Stomach (tissue), 4 donors: ENCODE results near the gene SLC26A2.

Source experiments
- CTCF ChIP-seq, 7 experiments: fragments of 450-650 bp in 4 of 7; fragments of 200-600 bp in 3 of 7; sonication (generic) in 3 of 7; IDR thresholded peaks; one replicate each; pipeline ENCODE4 v1.5.1; 2016 to 2019; ENCODE audit warnings: antibody characterized with exemption in 7 of 7, control low read depth in 2 of 7, mild to moderate bottlenecking in 1 of 7
- EP300 ChIP-seq: sonication (generic); formaldehyde crosslinking; IDR thresholded peaks from one replicate; pipeline ENCODE4 v1.6.1; 2017; ENCODE audit warnings: antibody characterized with exemption

GRCh38 chr5:150017226-150018005, 56.9 kb downstream of the SLC26A2 start:
- TF ChIP-seq CTCF (IDR thresholded peaks at IDR 0.05): no peak
- no peak for TF ChIP-seq EP300
